GM18868 (cell line): ENCODE results near the gene DENND1A.

Experiments
- ATAC-seq: cut with Tn5 transposase; IDR thresholded peaks from one replicate; pipeline ENCODE4 v1.9.1; 2021; ENCODE audit warnings: mild to moderate bottlenecking, moderate library complexity; ENCODE audit not compliant: unreplicated experiment

The DENND1A gene

GRCh38 chr9:123383512-123384170 lies 546.3 kb downstream of the DENND1A start:
- ATAC-seq: no peak

GRCh38 chr9:123382653-123383511 lies 547.0 kb downstream of the DENND1A start:
- ATAC-seq: no peak

GRCh38 chr9:123380852-123381705 lies 548.8 kb downstream of the DENND1A start:
- ATAC-seq: no peak

GRCh38 chr9:123378956-123379660 lies 550.8 kb downstream of the DENND1A start:
- no peak for ATAC-seq

GRCh38 chr9:123378025-123378424 lies 551.9 kb downstream of the DENND1A start:
- ATAC-seq: no peak

- no peak for ATAC-seq
Measured at GRCh38 chr9:123377211-123377971, 552.5 kb downstream of the DENND1A start.

GRCh38 chr9:123376218-123377071 lies 553.5 kb downstream of the DENND1A start:
- ATAC-seq: no peak

GRCh38 chr9:123375469-123376132 lies 554.3 kb downstream of the DENND1A start:
- no peak for ATAC-seq

GRCh38 chr9:123373946-123374345 lies 556.0 kb downstream of the DENND1A start:
- ATAC-seq: no peak

- ATAC-seq: no peak
Measured at GRCh38 chr9:123373447-123373923, 556.4 kb downstream of the DENND1A start.

- no peak for ATAC-seq
Measured at GRCh38 chr9:123372766-123373446, 557.0 kb downstream of the DENND1A start.

- no peak for ATAC-seq
Measured at GRCh38 chr9:123371805-123372590, 557.9 kb downstream of the DENND1A start.

- ATAC-seq: no peak
Measured at GRCh38 chr9:123371228-123371584, 558.7 kb downstream of the DENND1A start.

GRCh38 chr9:123370526-123371227 lies 559.2 kb downstream of the DENND1A start:
- no peak for ATAC-seq

GRCh38 chr9:123370108-123370507 lies 559.8 kb downstream of the DENND1A start:
- no peak for ATAC-seq

- no peak for ATAC-seq
Measured at GRCh38 chr9:123369296-123369695, 560.6 kb downstream of the DENND1A start.
